ENCODE data around the gene OR2AE1. TPM values are rescaled to one million over a fixed set of nuclear protein-coding genes. Genes with fewer than 3 reads are reported as not detected.
A peak's percentile ranks its signal among the peaks of the same experiment; 100 is the strongest.

Gene OR2AE1
- total RNA-seq, 3 donors from 2014 or later, result 0.32 to 0.98 (median 0.88) TPM

DNA sequence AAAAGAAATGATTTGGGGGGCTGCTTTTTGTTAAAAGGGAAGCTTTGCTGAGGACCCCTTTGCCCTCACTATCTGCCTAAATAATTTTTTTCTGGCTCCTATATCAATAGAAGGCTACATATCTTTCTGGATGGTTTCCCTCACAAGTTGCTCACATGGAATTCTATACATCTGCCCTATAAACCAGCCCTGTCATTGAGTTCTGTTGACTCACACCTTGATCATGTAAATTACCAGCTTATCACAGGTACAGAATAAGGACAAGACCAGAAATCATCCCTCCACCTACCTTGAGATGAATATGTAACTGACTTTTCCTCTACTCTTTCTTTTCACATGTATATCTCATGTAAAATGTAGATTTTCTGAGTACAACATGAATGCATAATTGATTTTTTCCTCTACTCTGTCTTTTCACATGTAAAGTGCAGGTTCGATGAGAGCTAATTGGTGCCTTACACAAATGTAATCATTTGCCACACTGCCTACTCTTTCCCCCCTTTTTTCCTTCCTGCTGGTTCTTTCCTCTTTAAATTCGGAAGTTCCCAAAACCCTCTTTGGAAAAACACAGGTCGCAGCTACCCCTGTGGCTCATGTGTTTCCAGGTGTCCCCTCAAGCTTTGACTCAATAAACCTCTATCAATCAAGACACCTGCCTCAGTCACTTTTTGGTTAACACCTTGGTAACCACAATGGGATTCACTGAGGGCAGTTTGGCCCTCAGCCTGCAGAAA, 36.5 kb downstream of the OR2AE1 start:
- Histone ChIP-seq H3K36me3 (no peaks in the 10 kb centered on the region), H3K4me1 (no peaks in the 10 kb centered on the region), H3K27ac (no peak overlapping the region), H3K4me3 (no peak overlapping the region), H3K27me3 (no peaks in the 10 kb centered on the region), H3K9me3 (no peaks in the 10 kb centered on the region)
- TF ChIP-seq POLR2A (IDR thresholded peaks at IDR 0.05) (no peak), POLR2AphosphoS5 (IDR thresholded peaks at IDR 0.05) (no peak), CTCF (IDR thresholded peaks at IDR 0.05) (no peak)
- no peak for DNase-seq (ENCODE audit: low spot score in 2 of 2)
- intact Hi-C loops (cut with DNase I; ENCODE audit: low total_unique reads), result no loop called here

DNA sequence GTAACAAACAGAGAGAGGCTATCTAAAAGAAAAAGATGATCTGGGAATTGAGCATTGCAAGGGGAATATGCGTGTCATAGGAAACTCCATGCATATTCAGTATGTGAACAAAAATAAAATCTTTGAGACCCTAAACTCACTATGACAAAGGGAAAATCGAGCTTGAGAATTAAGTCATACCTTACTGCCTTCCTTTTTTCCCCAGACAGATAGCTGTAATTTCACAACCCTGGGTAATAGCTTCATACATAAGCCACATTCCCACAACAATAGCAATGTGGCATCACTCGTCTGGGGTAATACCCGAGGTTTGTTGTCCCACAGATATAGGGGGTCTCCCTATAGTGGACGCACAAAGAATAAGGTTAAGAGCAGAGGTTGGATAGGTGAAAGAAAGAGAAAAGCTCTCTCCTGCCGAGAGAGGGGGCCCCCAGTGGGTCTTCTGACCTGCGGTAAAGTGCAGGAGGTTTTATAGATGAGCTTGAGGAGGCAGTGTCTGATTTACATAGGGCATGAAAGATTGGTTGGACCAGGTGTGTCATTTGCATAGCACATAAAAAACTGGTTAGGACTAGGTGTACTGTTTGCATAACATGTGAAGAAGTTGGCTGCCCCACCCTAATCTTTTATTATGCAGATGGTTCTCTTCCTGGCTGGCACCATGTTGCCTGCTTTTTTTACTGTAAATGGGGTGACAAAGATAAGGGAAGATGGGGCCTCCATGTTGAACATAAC, 37.4 kb downstream of the OR2AE1 start:
- intact Hi-C loops (cut with DNase I; ENCODE audit: low total_unique reads), result no loop called here
- Histone ChIP-seq H3K4me1 (no peaks in the 10 kb centered on the region), H3K36me3 (no peaks in the 10 kb centered on the region), H3K4me3 (no peak overlapping the region), H3K9me3 (no peaks in the 10 kb centered on the region), H3K27me3 (no peaks in the 10 kb centered on the region), H3K27ac (no peak overlapping the region)
- TF ChIP-seq CTCF (IDR thresholded peaks at IDR 0.05) (no peak), POLR2AphosphoS5 (IDR thresholded peaks at IDR 0.05) (no peak), POLR2A (IDR thresholded peaks at IDR 0.05) (no peak)
- DNase-seq (ENCODE audit: low spot score in 2 of 2), result no peak

- intact Hi-C loops (cut with DNase I; ENCODE audit: low total_unique reads), result no loop called here
- no peaks in the 10 kb centered on the region for H3K4me1 ChIP-seq
- H3K36me3 ChIP-seq, result no peaks in the 10 kb centered on the region
- no peak overlapping the region for H3K4me3 ChIP-seq
- TF ChIP-seq POLR2A (IDR thresholded peaks at IDR 0.05), result no peak
- TF ChIP-seq CTCF (IDR thresholded peaks at IDR 0.05), result peak in 1 of 3 donors; percentile 35
- no peak for DNase-seq (ENCODE audit: low spot score in 2 of 2)
- peak overlapping the region in 1 of 2 donors; percentile 28 for H3K27ac ChIP-seq
- no peaks in the 10 kb centered on the region for H3K9me3 ChIP-seq
- no peaks in the 10 kb centered on the region for H3K27me3 ChIP-seq
These were observed 39.0 kb downstream of the OR2AE1 start for GRCh38 chr7:99837649-99838361.

GRCh38 chr7:99835189-99835588, 41.6 kb downstream of the OR2AE1 start:
- no peaks in the 10 kb centered on the region for H3K27me3 ChIP-seq
- H3K4me3 ChIP-seq, result no peak overlapping the region
- no peak overlapping the region for H3K27ac ChIP-seq
- intact Hi-C loops (cut with DNase I; ENCODE audit: low total_unique reads), result no loop called here
- H3K9me3 ChIP-seq, result no peaks in the 10 kb centered on the region
- TF ChIP-seq CTCF (IDR thresholded peaks at IDR 0.05) (no peak), POLR2AphosphoS5 (IDR thresholded peaks at IDR 0.05) (no peak), POLR2A (IDR thresholded peaks at IDR 0.05) (no peak)
- DNase-seq (ENCODE audit: low spot score in 2 of 2), result no peak
- no peaks in the 10 kb centered on the region for H3K36me3 ChIP-seq
- H3K4me1 ChIP-seq, result no peaks in the 10 kb centered on the region

- Histone ChIP-seq H3K27ac (no peak overlapping the region), H3K4me1 (no peaks in the 10 kb centered on the region), H3K27me3 (no peaks in the 10 kb centered on the region), H3K9me3 (no peaks in the 10 kb centered on the region), H3K4me3 (no peak overlapping the region), H3K36me3 (no peaks in the 10 kb centered on the region)
- intact Hi-C loops (cut with DNase I; ENCODE audit: low total_unique reads), result no loop called here
- TF ChIP-seq POLR2A (IDR thresholded peaks at IDR 0.05) (no peak), POLR2AphosphoS5 (IDR thresholded peaks at IDR 0.05) (no peak), CTCF (IDR thresholded peaks at IDR 0.05) (no peak)
- DNase-seq (ENCODE audit: low spot score in 2 of 2), result no peak
These were observed 42.5 kb downstream of the OR2AE1 start for GRCh38 chr7:99834382-99834781.

Measured in breast epithelium (tissue), 4 donors.